Raji (cell line): ENCODE measurements around the gene AQR.

Experiments used
- POLR2A ChIP-seq: IDR thresholded peaks from 2 replicates; pipeline ENCODE4 v1.6.1; 2011; ENCODE audit warnings: low read depth, low read length, control low read depth; ENCODE audit not compliant: insufficient read depth

Gene AQR

DNA sequence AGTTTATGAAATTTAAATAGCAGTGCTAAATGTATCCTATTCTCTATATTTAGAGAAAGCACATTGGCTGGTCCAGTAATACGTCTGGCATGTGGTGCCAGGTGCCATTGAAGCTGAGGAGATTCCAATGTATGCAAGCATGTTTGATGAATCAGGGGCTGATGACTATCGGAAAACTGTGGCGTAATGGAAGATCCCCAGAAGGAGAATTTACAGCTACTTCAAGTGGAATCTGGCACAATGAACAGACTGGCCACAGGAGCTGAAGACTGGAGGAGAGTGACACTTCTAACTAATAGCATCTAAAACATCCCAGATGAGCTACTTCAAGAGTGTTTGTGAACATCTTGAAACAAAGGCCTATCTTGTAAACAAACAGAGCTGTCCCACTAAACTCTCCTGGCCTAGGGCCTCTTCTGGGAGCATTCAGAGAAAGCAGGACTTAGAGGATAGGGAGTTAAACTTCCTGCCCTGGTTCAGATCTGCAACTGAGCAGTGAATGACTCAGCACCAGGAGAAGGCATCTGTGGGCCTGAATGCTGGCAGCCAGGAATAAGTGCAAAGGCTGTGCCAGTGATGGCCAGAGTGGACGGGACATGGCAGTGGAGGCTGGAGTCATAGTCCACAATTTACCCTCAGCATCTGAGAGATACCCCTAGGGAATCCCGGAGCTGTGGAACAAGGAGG, 159.0 kb downstream of the AQR start:
- no peak for TF ChIP-seq POLR2A

DNA sequence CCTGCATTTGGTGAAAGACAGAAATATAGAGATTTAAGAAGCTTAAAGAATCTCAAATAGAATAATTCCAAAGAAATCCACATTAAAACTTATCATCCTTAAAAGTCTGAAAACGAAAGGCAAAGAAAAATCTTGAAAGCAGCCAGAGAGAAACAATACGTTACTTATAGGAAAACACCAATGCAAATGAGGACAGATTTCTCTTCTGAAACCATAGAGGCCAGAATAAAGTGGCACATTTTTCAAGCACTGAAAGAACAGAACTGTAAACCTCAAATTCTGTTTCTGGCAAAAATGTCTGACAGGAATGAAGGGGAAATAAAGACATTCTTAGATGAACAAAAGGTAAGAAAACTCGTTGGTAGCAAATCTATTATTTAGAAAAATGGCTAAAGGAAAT, 160.4 kb downstream of the AQR start:
- no peak for TF ChIP-seq POLR2A

DNA sequence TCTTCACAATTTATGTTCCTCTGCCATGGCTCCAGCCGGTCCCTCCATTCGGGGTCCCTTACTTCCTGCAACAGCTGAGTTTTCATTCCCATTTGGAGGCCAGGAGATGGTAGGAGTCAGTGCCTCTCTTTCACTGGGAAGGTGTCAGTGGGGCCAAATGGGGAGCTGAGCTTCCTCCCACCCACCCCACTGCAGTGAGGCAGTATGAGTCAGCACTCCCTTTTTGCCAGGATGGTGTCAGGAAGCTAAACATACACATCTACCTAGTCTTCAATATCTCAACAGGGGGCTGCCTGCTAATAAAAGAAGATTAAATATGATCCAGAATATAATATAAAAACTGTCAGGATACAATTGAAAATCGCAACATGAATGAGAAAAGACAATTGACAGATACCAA, 161.5 kb downstream of the AQR start:
- TF ChIP-seq POLR2A, result no peak

DNA sequence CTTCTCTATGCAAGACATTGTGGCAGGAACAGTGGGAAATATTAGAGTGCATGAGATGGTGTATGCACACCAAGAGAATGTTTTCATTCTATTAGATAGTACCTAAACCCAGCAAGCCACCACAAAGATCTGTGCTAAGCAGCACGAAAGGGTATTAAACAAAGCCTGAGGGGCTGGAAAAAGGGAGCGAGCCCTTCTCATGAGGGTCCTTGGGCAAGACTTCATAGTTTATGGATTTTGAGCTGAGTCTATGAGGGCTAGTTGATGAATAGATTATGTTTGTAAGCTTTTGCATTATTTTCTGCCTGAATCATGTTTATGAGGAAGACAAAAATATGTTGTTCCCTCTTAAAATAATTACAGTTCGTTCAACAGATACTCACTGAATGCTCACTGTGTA, 164.8 kb downstream of the AQR start:
- TF ChIP-seq POLR2A, result no peak

DNA sequence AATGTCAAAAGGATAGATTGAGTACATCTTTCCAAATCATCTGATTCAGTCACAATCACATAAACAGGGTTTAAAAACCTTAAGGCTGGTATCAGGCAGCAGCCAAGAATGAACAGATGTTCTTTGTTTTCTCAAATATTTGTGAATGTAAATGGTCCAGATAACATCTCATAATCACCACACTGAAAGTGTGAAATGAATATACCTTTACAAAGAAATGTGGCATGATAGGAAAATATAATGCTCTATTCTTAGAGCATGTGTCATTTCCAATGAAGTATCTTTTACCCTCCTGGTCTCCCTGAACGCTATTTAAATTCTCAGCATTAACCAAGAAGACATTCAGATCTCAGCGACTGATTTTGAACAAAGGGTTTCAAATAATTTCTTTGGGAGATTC, 165.4 kb downstream of the AQR start:
- no peak for TF ChIP-seq POLR2A

DNA sequence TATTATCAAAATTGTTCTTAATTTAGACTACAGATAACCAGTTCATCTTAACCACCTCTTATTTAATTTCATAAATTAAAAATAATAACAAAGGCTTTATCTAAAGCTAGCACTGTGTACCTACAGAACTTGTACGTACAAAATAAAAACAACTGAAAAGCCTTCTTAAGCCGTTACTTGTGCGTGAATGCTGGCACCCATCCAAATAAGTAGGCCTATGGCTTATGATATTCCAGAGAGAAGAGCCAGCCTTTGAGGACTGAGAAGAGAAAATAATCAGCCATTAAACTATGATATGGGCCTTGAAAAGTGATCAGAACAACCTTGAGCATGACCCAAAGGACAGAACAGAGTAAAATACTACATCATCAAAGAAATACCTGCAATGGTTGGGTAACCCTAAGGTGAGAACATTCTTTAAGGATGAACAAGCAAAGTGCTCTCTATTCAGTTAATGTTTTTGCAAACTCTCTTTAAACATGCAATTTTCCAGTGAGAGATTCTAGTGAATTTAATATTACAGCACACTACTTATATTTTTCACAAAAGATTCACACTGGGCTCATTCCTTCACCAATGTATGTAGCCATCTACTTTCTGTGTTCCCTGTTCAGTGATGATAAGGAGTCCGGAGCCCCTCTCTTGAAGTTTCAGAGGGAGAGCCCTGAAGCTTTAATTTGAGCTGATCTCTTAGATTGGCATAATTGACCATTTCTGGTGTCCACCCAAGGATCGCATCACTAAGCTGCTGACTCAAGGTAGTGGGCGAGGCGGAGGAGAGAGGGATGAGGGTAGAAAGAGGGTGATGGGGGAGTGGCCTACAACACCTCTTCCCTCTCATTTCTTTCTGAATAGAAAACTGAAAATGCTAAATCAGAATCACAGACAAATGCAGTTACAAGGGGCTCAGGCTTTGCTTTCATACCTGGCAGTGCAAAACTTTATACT, 166.5 kb downstream of the AQR start:
- TF ChIP-seq POLR2A, result no peak

DNA sequence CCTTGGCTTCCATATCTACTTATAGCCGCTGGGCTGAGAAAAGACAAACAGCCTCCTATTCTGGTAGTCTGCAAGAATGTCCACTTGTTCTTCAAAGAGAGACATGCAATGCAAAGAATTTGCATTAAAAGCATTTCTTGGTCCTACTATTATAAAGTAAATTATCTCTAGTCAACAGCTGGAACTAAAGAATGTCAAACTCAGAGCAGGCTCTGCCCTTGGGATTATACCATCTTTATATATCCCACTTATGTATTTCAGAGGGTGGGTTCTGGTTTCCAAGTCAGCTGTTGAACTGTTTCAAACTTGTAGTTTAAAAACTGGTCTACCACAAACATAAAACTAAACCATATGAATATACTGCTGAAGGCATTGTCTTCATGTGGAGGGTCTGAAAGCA, 167.2 kb downstream of the AQR start:
- no peak for TF ChIP-seq POLR2A
